ENCODE measurements around the gene ACAN.
"Not testable (repeated sequence)": the region's sequence is repeated elsewhere in the genome, so short reads cannot be mapped to it uniquely, and the experiment has no call there.

ACAN gene

DNA sequence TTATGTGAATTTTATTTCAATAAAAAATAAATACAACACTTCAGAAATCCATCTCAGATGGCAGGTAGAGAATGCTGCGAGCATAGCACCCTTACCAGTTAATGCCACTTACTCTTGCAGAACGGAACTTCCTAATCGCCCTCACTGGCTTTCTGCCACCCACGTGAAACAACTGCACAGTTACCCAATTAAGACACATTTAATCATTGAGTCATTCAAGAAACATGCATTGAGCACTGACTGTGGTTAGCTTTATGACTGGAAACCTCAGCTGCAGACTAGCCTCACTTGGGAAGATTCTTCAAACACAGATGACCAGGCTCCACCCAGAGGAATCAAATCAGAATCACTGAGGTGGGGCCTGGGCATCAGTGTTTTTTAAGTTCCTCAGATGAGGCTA is 115.5 kb downstream of the ACAN start:
- no peak overlapping the region for H3K4me3 ChIP-seq (replicated peaks; ENCODE audit: low read depth, low read length)
- no peaks in the 10 kb centered on the region for H3K27me3 ChIP-seq (replicated peaks; ENCODE audit: control insufficient read depth, insufficient read depth, low read length)
- no peaks in the 10 kb centered on the region for H3K36me3 ChIP-seq (ENCODE audit: control insufficient read depth, insufficient read depth, low read length)
- TF ChIP-seq, protein P1, sequence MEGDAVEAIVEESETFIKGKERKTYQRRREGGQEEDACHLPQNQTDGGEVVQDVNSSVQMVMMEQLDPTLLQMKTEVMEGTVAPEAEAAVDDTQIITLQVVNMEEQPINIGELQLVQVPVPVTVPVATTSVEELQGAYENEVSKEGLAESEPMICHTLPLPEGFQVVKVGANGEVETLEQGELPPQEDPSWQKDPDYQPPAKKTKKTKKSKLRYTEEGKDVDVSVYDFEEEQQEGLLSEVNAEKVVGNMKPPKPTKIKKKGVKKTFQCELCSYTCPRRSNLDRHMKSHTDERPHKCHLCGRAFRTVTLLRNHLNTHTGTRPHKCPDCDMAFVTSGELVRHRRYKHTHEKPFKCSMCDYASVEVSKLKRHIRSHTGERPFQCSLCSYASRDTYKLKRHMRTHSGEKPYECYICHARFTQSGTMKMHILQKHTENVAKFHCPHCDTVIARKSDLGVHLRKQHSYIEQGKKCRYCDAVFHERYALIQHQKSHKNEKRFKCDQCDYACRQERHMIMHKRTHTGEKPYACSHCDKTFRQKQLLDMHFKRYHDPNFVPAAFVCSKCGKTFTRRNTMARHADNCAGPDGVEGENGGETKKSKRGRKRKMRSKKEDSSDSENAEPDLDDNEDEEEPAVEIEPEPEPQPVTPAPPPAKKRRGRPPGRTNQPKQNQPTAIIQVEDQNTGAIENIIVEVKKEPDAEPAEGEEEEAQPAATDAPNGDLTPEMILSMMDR (IDR thresholded peaks at IDR 0.05; ENCODE audit: insufficient read depth, low read length, poor library complexity, severe bottlenecking) = no peak
- DNase-seq (ENCODE audit: extremely low read depth, insufficient read length) = no peak

DNA sequence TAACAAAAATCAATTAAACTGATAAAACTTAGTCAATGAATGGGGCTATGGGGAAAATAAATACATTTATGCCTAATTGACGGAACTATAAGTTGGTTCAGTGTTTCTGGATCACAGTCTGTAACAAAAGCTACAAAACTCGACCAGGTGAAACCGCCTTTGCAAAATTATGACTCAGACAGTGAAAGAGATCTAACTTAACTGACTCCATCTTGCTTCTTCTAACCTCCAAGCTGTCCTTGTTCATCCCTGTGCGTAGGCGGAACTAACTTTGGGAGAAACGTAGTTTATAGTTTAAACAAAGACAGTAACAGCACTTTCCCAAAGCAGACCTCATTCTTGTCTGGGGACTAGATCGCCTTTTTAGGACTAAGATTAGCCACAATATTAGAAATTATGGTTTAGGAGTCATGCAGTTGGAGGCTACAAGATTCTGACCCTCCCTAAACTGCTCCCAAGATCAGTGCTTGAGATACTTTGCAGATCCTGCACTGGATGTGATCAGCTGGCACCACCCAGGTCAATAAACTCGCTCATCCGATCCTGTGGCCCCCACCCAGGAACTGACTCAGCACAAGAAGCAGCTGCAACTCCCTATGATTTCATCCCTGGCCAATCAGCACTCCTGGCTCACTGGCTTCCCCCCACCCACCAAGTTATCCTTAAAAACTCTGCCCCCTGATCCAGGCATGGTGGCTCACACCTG is 117.1 kb downstream of the ACAN start:
- TF ChIP-seq, protein P1 (IDR thresholded peaks at IDR 0.05; ENCODE audit: insufficient read depth, low read length, poor library complexity, severe bottlenecking) = no peak
- no peak overlapping the region for H3K4me3 ChIP-seq (replicated peaks; ENCODE audit: low read depth, low read length)
- H3K36me3 ChIP-seq (ENCODE audit: control insufficient read depth, insufficient read depth, low read length) = no peaks in the 10 kb centered on the region
- DNase-seq (ENCODE audit: extremely low read depth, insufficient read length) = no peak
- H3K27me3 ChIP-seq (replicated peaks; ENCODE audit: control insufficient read depth, insufficient read depth, low read length) = no peaks in the 10 kb centered on the region

- not testable (repeated sequence) for DNase-seq (ENCODE audit: extremely low read depth, insufficient read length); H3K36me3 ChIP-seq (ENCODE audit: control insufficient read depth, insufficient read depth, low read length)
These were observed 117.7 kb downstream of the ACAN start for GRCh38 chr15:88920892-88921435.

More at GRCh38 chr15:88920892-88921435, 117.7 kb downstream of the ACAN start:
- H3K27me3 ChIP-seq (replicated peaks; ENCODE audit: control insufficient read depth, insufficient read depth, low read length); H3K4me3 ChIP-seq (replicated peaks; ENCODE audit: low read depth, low read length): not testable (repeated sequence)

Measured in GM06990 (cell line).